GM21423 (cell line): ENCODE results near the gene C3orf20.
"Not testable (repeated sequence)": the region's sequence is repeated elsewhere in the genome, so short reads cannot be mapped to it uniquely, and the experiment has no call there.

Experiments
- ATAC-seq: cut with Tn5 transposase; IDR thresholded peaks from one replicate; pipeline ENCODE4 v1.9.1; 2021; ENCODE audit warnings: mild to moderate bottlenecking, moderate library complexity; ENCODE audit not compliant: unreplicated experiment

Gene C3orf20

DNA sequence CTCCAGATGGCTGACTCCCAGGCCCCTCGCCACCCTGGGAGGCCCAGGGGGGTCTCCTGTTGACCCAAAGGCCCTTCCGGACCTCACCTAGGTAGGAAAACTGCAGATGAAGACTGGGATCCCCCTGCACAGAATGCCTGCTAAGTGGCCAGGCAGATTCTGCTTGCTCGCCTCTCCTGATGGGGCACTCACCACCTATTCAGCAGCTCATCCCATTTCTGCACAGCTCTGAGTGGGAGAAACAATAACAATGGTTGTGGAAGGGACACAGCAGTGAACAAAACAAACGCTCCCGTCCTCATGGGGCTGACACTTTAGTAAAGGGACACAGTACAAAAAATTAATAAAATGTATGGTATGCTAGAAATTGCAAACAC, 118.9 kb downstream of the C3orf20 start:
- no peak for ATAC-seq

DNA sequence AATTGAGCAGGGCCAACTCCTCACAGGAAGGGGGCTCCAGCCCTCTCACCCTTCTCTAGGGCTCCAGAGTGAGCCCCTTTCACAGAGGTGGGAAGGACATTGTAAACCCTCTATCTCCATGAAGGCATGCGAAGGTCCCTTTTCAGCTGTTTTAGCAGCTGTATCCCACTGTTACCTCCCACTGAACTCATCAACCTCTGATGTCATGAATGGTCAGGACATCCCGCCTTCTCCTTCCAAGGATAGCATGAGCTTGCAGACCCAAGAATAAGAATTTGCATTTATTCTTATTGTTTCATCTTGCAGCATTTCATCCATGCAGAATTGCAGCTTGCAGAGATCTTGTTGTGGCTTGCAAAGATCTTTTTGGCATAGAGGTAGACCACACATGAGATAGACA, 119.5 kb downstream of the C3orf20 start:
- no peak for ATAC-seq

DNA sequence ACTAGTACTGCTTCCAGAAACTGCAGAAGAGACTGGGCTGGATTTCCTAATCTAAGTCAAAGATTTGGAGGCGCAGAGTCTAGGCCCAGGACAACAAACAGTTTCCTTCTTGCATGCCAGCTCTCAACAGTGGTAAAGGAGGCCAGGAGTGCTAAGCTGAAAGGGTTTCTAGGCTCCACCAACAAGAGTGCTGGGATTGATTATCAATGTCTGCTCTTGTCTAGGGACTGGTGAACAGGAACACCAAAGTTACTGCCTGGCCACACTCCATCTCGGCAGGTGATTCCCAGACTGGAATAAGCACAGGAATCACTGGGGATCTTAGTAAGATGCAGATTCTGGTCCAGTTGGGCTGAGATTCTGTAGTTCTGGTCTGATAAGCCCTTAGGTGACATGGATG, 121.1 kb downstream of the C3orf20 start:
- no peak for ATAC-seq

DNA sequence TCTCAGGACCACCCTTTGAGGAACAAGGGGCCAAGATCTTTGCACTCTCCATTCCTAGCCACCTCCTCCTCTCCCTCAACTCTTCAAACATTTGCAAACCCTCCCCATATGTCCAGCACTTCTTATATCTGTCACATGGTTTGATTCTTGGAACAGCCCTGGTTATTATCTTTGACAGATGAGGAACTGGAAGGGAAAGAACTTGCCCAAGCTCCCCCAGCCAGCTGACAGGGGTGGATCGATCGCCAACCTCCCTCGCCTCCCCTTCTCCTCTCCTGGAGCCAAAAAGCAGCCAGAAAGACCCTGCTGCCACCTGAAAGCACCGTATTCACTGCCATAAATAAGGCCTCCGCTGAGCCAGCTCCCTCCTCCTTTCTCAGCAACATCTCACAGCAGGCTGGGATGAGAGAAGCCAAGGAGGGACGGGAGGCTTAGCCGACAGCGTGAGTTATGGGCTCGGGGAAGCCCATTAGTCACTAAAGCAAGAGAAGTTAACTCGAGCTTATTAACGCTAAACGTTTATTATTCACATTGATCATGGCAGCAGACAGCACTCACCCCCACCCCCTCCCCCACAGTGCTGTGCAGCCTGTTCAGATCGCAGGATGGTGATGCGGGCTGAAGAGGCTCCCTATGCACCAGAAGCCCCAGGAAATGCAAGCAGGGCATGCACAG, 121.6 kb downstream of the C3orf20 start:
- ATAC-seq, result no peak

DNA sequence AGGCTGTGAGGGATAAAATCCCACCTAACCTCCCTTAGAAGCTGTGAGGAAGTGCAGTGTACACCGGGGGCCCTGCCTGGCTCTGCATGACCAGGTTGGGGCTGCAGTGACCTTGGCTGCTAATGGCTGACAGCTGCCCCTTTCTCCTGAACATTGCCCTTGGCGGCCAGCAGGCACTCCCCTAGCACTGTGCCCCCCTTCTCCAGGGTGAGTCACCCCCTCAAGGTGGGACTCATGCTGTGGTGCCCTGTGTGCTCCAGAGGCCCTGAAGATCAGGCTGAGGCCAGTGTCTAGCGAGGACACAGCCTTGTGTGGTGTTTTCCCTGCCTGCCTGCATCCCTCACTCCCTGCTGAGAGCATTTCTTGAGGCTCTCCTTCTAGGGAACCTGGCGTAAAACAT, 122.8 kb downstream of the C3orf20 start:
- no peak for ATAC-seq

DNA sequence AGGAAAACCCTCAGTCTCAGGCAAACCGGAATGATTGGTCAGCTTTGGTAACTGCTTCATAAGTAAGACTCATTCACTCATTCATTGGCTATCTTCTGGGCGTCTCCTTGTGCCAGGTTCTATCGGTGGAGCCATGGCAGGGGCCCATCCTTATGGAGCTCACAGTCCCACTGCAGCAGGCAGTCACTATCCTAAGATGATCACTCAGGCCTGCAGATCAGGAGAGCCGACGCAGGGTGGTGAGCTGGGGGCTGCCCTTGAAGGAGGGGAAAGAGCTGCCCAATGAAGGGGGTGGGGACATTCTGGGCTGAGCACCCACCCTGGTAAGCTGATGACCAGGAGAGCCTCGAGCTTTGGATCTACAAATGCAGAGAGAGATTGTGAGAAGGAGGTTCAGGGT, 123.3 kb downstream of the C3orf20 start:
- ATAC-seq, result no peak

DNA sequence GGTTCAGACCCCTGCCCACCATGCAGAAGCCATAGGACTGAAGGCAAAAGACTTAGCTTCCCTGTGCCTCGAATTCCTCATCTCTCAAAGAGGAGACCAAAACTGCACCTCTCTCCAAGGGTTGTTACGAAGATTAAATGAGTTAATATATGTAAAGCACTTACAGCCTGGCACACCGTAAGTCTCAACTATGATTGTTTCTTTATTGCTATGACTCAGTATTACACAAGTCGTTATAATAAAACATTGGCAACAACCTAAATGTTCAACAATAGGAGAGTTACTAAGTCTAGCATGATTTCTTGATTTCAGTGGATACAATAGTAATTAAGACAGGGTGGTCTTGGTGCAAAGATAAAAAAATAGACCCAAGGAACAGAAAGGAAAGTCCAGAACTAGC, 124.2 kb downstream of the C3orf20 start:
- ATAC-seq, result no peak

DNA sequence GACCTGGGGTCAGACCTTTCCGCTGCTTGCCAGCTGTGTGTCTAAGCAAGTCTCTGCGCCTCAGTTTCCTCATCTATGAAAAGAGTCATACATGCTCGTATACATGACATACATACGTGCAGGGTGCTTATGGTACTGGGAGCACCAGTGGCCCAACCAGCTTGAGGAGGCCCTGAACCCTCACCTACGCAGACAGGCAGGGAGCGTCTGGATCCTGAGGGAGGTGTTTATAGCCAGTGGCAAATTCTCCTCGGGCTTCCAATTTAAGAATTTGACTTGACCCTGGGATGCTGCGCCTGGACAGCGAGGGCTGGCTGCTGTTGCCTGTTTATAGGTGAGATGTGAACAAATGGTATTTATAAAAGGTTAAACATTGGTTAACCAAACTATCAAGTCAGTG, 126.1 kb downstream of the C3orf20 start:
- ATAC-seq, result no peak

DNA sequence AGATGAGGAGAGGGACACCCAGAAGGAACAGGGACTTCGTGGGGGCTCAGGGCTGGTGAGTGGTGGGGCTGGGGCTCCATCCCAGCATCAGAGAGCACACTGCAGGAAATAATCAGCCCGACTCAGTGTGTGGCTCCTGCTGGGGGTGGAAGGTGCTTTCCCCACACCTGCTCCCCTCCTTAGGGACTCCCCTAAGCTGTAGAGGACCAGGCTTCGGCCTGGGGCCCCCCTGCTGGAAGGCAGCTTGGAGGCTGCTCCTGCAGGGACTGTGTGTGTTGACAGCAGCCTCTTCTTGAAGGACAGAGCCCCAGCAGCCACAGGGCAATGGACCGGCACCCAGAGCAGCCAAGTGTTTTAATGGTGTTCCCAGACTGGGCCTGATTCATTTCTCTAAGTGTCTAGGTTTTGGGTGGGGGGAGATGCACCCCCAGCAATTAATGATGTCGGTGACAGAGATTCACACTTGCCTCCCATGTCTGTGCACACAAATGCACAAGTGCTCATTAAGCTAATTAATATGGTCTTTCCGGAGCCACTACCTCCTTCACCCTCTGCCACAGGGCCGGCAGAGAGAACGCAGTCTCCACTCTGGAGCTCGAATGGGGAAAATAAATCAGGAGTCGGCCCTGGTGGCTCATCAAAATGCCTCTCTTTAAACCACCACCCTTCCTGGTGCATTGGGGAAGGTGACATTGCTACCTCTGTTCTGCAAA, 126.9 kb downstream of the C3orf20 start:
- ATAC-seq, result no peak

DNA sequence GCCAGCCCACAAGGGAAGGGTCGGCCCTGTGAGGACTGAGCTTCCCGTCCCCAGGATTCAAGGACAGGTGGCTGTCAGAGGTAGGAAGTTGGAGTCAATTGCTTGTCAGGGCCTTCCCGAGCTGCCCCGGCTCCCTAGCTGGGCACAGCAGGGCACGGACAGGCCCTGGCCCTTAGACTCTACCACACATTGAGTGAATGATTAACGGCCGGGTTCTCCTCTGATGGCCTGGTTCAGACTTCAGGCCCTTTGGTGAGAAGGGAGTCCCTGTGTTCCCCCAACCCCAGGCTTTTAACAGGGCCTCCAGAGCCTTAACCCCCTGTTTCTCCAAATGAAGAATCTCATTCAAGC, 127.4 kb downstream of the C3orf20 start:
- ATAC-seq, result no peak

DNA sequence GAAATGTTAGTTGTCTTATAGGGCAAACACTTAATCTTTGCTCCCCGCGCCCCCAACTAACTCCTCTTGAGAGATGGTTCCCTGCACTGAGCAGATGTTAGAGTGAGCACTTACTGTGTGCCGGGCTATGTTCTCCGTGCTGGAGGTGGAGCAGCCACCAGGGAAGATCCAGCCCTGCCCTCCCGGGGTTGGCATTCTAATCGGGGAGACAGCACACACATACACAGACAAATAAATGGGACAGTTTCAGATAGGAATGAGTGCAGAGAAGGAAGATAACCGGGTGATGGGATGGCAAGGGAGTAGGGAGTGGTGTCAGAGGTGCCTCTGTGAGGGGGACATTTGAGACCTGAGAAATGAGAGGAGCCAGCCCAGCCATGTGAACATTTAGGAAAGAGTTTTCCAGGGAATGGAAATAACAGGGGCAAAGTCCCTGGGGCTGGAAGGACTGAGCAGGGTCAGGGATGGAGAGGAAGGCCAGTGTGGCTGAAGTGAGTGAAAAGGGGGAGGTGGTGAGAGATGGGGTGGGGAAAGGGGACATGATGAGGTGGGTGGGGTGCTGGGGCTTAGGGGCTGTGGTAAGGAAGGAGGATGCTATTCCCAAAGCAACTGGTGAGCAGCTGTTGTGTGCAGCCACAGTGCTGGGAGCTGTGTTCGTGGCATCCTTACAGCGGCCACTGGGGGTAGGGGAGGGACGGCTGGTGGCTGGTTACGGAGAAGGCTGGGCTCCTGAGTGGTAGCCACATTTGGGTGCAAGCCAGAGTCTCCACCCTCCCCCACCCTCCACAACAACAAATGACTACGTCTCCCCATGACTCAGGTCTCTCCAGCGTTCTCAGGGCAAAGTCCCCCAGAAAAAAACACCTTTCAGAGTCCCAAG, 128.4 kb downstream of the C3orf20 start:
- no peak for ATAC-seq

DNA sequence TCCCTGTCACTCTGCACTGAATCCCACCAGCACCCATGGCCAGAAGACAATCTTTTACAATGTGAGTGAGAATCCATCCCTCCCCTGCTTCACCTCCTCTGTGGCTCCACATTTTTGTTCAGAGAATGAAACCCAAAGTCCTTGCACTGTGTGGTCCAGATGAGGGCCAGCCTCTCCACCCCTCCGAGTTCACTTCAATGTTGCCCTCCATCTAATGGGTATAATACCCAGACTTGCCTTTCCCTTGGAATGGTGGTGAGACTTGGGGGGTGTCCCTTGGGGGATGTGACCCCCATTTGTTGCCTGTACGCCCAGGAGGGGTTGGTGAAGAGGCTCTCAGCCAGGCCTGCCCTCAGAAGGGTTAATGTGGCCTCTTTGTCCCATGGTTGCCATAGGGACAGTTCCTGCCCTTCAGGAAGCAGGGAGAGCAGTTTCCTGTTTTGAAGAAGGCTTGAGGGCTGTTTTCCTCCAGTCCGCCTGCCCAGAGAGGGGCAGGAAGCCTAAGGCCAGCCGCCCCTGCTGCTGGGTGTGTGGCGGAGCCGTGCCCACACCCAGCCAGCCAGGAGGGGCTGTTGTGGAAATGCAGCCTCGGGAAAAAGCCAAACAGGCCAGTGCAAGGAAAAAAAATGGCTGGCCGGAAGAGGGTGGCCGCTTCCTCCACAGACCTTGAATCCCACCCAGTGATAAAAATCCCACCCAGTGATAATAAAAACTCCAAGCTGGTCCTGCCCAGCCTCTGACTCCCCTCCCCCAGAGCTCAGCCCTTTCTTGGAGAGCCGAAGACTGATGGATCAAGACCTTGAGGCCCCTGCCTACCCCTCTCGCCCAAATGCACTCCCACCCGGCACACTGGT, 129.3 kb downstream of the C3orf20 start:
- ATAC-seq, result no peak

DNA sequence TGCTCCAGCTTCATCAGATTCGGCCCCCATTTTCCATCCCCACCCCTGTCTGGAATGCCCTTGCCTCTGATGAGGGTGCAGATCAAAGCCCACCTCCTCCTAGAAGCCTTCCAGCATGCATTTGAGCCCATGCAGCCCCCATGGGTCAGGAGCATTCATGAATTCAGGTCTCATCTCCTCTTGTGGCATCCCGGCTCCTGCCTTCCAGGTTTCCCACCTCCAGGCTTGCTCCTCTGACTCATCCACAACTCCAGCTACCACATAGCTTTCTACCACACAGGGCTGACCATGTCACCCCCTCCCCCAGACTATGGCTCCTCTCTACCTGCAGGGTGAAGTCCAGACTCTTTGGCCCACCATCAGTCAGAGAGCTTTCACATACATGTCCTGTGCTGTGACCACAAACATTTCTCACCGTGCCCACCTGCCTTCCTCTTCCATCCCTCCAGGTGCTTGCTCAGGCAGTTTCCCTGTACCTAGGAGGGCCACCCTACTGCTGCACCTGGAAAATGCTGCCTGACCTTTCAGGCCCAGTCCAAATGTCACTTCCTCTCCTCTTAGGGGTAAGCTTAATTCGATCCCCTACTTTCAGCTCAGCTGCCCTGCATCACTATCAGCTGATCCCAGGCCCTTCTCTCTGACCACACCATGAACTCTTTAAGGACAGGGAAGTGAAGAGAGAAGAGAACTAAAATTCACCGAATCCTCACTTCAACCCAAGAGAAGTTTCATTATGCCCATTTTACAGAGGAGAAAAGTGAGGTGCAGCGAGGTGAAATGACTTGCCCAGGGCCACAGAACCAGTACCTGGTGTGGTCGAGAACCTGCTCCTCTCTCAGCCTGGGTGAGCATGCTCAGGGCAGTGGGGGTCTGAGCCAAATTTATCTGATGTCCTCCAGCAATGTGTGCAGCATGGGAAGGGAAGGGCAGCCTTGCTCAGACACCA, 130.2 kb downstream of the C3orf20 start:
- ATAC-seq, result no peak

DNA sequence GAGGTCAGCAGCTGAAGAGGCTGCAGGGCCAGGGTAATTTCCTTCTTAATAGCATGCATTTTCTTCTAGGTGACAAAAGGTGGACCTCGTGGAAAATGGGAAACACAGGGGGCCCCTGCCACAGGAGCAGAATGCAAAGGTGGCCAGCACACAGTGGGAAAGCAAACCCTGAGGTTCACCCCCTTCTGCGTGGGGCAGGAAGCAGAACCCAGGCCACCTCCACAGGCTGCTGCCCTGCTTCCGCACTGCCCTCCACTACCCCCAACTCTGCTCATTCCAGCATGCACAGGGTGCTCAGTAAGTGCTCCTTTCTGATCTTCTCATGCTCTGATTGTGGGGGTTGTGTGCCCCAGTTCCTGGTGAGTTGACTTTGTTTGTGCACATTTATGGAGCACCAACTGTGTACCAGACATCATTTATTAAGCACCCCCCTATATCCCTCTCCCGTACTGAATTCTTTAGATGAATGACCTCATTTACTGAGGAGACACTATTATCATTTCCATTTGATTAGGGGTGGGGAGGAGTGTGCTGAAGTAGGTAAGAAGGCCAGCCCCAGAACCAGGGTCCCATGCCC, 131.1 kb downstream of the C3orf20 start:
- no peak for ATAC-seq

DNA sequence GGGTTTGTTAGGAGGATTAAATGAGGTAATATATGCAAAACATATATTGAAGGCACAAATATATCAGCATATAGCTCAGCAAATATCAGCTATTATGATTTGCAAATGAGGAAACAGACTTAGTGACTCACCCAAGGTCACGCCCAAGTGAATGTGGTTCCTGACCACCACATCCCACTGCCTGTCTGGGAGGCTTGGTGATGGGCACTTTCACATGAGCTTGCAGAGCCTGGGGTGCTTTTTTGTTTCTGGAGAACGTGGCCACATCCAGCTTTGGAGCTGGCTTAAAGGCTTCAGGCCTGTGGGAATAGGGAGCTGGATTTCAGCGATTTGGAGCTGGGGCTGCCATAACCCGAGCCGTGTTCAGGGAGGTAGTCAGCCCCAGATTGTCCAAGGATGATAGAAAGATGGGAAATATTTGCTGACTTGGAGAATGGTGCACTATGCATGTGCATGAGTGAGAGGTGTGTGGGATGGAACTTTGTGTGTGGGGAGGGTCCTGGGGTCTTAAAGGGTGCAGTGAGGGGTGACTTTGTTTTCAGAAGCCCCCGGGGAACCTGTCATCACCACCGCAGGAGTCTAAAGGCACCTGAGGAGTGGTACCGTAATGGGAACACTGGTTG, 131.8 kb downstream of the C3orf20 start:
- no peak for ATAC-seq

DNA sequence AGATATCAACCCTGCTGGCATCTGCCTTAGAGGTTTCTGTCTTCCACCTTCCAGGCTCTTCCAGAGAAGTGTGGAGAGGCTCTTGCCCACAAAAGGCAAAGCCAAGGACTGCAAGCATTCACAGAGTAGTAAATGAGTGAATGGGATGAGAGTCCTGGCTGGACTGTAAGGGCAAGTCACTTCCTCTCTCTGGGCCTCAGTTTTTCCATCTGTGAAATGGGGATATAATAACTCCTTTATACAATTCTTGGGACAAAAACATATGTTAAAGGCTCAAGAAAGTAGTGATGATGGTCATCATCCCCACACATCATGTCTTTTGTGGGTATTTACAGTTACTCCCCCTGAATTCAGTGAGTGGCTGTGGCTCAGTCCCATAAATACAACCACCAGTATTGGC, 133.1 kb downstream of the C3orf20 start:
- ATAC-seq, result no peak

DNA sequence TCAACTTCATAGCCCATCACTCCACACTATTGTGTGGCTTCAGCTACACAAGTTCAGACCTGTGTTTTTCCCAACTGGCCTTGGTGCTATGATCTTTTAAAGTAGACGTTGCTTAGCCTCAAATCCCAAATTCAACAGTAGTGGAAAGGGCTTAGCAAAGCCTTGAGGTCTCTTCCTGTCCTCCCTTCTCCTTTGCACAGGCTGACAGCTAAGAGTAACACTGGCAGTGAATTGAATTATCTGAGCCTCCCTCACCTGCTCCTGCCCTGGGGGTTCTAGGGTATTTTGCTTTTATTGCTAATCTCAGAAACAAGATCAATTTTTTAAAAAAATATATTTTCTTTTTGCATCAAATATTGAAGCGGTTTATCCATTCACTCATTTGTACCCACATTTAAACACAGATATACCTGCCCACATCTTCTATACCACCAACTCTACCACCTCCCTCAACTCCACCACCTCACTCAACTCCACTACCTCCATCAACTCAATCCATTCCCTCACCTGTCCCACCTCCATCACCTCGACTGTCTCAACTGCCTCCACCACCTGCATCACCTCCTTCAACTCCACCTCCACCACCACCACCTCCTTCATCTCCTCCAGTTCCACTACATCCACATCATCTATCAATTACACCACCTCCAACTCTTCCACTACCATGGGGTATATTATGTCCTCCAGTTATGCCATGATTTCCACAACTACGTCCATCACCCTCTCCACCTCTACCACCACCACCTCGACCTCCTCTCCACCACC, 133.7 kb downstream of the C3orf20 start:
- ATAC-seq, result no peak

DNA sequence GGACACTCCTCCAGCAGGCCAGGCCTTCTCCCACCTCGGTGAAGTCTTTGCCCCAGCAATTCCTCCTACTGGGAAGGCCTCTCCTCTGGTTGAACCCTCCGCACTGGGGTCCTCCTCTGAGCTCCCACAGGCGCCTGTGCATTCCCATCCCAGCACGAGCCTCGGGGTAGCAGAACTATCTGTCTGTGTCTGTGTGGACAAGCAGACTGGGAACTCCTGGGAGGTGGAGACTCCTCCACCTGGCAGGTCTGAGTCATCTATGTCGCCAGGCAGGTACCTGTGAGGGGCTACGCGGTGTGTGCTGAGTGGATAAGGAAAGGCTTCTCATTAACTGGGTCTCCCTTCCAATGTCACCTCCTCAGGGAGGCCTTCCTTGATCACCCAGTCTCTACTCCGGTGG, 134.7 kb downstream of the C3orf20 start:
- ATAC-seq, result not testable (repeated sequence)
